Urinary bladder (tissue), 4 donors: ENCODE results near the gene PIGT. TPM values are rescaled to one million over a fixed set of nuclear protein-coding genes. Genes with fewer than 3 reads are reported as not detected.
A peak's percentile ranks its signal among the peaks of the same experiment; 100 is the strongest.

ENCODE experiments used
- DNase-seq: peaks from one replicate; pipeline ENCODE4 v3.0.0-alpha.2; 2015; ENCODE audit errors: extremely low spot score
- H3K27ac ChIP-seq: one replicate; pipeline ENCODE4 v1.5.1; 2013; ENCODE audit warnings: low read depth, mild to moderate bottlenecking, moderate library complexity
- H3K36me3 ChIP-seq: one replicate; pipeline ENCODE4 v1.6.1; 2013; ENCODE audit warnings: mild to moderate bottlenecking, moderate library complexity; ENCODE audit not compliant: insufficient read depth
- H3K4me1 ChIP-seq: one replicate; pipeline ENCODE4 v1.6.1; 2013; ENCODE audit warnings: mild to moderate bottlenecking, moderate library complexity; ENCODE audit not compliant: insufficient read depth
- H3K4me3 ChIP-seq: one replicate; pipeline ENCODE4 v1.5.1; 2013; ENCODE audit warnings: low read depth, low read length
- WGBS: extraction: QIAGEN DNeasy Blood & Tissue Kit; methylation state at CpG from one replicate; pipeline ENCODE4 v1.1.7; 2013; 5-methylcytosine and 5-hydroxymethylcytosine counted together
- polyA plus RNA-seq: library from polyadenylated mRNA; stranded (reverse); fragments of 200-250 nt; gene quantifications from one replicate; pipeline ENCODE4 v1.2.3, GENCODE V29; 2013
- total RNA-seq: library from RNA; depleted of rRNA; stranded (reverse); fragments of >200 nt; gene quantifications from one replicate; pipeline ENCODE4 v1.2.3, GENCODE V29; 2014
- donor health status: healthy with polysubstance abuse.
- donor health status: healthy.

Gene PIGT
- total and polyA plus RNA-seq, 2 donors: 30.5 to 121 TPM

DNA sequence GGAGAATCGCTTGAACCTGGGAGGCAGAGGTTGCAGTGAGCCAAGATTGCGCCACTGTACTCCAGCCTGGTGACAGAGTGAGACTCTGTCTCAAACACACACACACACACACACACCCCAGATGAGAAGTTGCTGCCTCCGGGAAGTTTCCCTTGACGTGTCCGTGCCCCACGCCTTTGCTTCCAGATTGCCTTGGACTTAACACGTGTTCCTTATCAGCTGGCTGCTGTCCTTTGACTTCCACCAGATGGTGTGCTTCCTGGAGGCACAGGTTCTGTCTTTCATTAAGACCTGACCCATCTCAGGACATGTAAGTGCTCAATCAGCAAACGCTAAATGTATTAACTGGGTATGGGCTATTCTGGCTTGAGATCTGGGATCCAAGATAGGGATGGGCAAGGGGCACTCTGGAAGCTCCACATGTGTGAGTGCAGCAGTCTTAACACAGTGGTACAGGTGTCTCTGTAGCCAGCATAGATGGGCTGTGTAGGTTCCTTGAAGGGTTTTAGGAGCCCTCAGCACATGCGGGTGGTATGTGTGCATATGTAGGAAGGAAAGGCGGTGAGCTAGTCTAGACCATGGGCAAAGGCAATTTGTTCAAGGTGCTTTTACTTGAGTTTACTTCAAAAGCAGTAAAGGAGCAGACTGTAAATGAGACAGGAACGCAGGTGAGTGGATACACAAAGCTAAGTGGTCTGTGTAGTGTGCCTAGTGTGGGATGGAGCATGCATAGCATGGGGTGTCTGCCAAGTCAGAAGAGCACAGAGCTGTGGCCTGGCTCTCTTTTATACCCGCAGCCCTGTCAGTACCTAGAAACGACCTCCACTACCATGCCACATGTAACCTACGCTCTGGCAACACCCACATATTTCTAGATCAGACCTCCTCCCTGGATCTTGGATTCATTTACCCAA, 11.6 kb downstream of the PIGT start:
- Histone ChIP-seq H3K27ac (no peak overlapping the region), H3K36me3 (peaks cover 2% of the 10 kb centered on the region), H3K4me1 (no peaks in the 10 kb centered on the region), H3K4me3 (no peak overlapping the region)
- WGBS: 73% methylated on average over 14 of the region's 14 CpGs
- no peak for DNase-seq

DNA sequence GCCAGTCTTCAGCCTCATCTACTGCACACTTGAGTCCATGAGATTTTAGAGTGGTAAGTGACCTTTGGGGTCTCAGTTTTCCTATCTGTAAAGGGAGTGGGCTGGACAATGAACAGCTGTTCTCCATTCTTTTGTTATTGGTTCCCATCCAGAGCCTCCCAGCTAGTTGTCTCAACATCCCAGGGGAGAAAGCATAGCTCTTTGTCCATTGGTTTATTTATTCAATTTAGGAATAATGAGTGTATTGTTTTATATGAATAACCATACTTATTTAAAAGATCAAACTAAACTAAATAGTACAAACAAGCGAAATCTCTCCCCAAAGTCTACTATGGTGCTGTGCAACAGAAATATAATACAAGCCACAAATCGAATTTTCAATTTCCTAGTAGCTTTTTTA, 13.7 kb downstream of the PIGT start:
- WGBS: 69% methylated on average over 2 of the region's 2 CpGs
- H3K36me3 ChIP-seq: no peaks in the 10 kb centered on the region
- H3K4me1 ChIP-seq: no peaks in the 10 kb centered on the region
- H3K27ac ChIP-seq: no peak overlapping the region
- no peak for DNase-seq
- H3K4me3 ChIP-seq: no peak overlapping the region

DNA sequence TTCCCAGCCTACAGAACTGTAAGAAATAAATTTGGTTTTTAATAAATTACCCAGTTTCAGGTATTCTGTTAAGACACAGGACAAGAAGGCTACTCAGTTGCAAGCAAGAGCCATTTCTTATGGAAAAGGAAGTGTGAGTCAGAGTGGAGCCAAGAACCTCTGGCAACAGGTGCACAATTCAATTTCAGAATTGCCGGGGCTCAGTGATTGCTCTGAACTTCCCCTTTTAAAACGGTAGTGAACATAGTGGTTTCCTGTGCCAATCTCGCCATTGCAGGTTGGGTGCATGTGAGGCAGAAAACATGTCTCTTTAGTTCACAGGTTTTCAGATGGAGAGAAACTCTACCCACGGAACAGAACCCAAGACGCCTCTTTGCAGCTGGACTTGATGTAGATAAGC, 16.4 kb downstream of the PIGT start:
- H3K27ac ChIP-seq: no peak overlapping the region
- 82% methylated on average over 5 of the region's 5 CpGs for WGBS
- no peaks in the 10 kb centered on the region for H3K4me1 ChIP-seq
- H3K36me3 ChIP-seq: no peaks in the 10 kb centered on the region
- DNase-seq: no peak
- H3K4me3 ChIP-seq: no peak overlapping the region

DNA sequence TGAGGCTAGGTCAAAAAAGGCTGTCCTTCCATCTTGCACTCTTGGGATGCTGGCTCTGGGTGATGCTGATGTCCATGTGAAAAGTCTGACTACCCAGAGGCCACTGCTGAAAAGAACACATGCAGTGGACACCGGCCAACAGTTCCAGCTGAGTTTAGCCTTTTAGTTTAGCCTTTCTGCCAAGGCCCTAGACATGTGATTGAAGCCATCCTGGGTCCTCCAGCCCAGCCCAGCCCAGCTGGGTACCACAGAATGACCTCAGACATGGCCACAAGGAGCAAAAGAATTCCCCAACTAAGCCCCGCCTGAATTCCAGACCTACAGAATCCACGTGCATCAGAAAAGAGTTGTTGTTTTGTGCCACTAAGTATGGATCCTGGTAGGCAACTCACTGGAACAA, 17.4 kb downstream of the PIGT start:
- no peaks in the 10 kb centered on the region for H3K36me3 ChIP-seq
- no peak overlapping the region for H3K4me3 ChIP-seq
- 38% methylated on average over 3 of the region's 3 CpGs for WGBS
- no peak for DNase-seq
- H3K4me1 ChIP-seq: no peaks in the 10 kb centered on the region
- no peak overlapping the region for H3K27ac ChIP-seq

DNA sequence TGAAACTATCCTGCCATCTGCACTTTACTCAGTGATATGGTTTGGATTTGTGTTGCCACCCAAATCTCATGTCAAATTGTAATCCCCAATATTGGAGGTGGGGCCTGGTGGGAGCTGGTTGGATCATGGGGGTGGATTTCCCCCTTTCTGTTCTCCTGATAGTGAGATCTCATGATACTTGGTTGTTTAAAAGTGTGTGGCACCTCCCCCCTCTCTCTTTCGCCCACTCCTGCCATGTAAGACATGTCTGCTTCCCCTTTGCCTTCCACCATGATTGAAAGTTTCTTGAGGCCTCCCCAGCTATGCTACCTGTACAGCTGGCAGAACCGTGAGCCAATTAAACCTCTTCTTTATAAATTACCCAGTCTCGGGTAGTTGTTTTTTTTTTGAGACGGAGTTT, 18.0 kb downstream of the PIGT start:
- 95% methylated on average over 4 of the region's 4 CpGs for WGBS
- H3K4me1 ChIP-seq: no peaks in the 10 kb centered on the region
- no peak overlapping the region for H3K4me3 ChIP-seq
- H3K27ac ChIP-seq: no peak overlapping the region
- no peaks in the 10 kb centered on the region for H3K36me3 ChIP-seq
- DNase-seq: no peak

DNA sequence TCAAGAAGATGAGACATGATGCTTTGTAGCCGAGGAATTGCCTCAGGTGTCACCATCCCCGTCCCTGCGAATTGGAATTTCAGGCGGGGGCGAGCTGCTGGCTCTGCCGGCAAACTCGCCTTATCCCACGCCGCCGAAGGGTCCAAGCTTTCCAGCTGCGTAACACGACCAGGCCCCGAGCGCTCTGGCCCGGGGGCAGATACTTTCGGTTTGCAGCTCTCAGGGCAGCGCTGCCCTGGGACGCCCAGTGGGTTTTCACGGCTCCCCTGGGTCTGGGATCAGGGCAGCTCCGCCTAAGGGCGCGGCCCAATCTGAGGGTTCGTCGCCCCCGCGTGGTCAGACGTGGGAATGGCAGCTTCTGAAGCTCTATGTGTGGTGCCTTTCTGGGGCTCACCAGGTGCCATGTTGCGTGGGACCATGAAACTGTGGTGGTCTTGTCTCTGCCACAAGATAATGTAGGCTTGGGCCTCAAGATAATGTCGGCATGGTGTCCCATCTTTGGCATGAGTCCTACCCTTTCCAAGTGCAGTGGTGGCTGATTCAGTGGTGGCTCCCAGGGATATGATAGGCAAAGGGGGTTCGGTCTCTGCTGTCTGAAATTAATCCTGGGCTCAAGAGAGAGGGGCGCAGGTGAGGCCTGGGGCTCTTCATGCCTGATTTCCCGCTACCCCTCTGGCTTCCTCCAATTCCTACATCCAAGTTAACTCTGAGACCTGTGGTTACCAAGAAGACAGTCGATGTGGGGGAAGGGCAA, 21.0 kb downstream of the PIGT start:
- WGBS: 10% methylated on average over 33 of the region's 33 CpGs

DNA sequence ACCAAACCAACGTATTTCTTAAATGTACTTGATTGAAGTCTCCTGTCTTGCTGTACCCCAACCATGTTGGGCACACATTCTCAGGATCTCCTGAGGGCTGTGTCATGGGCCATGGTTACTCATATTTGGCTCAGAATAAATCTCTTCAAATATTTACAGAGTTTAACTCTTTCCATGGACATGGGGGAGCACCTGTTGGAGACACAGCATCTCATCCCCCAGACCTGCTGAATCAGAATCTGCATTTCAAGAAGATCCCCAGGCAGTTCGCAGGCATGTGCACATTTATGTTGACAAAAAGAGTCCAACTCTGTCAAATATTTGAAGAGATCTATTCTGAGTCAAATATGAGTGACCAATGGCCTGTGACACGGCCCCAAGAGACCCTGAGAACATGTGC, 24.5 kb downstream of the PIGT start:
- Histone ChIP-seq H3K36me3 (no peaks in the 10 kb centered on the region), H3K4me1 (no peaks in the 10 kb centered on the region), H3K27ac (no peak overlapping the region), H3K4me3 (no peak overlapping the region)
- DNase-seq: no peak
- 89% methylated on average over 3 of the region's 3 CpGs for WGBS

More for the DNA sequence above, 21.0 kb downstream of the PIGT start:
- H3K27ac ChIP-seq: peak overlapping the region; percentile 32
- H3K4me3 ChIP-seq: peak overlapping the region; percentile 45
- H3K4me1 ChIP-seq: no peaks in the 10 kb centered on the region
- peak; percentile 45 for DNase-seq
- H3K36me3 ChIP-seq: no peaks in the 10 kb centered on the region

DNA sequence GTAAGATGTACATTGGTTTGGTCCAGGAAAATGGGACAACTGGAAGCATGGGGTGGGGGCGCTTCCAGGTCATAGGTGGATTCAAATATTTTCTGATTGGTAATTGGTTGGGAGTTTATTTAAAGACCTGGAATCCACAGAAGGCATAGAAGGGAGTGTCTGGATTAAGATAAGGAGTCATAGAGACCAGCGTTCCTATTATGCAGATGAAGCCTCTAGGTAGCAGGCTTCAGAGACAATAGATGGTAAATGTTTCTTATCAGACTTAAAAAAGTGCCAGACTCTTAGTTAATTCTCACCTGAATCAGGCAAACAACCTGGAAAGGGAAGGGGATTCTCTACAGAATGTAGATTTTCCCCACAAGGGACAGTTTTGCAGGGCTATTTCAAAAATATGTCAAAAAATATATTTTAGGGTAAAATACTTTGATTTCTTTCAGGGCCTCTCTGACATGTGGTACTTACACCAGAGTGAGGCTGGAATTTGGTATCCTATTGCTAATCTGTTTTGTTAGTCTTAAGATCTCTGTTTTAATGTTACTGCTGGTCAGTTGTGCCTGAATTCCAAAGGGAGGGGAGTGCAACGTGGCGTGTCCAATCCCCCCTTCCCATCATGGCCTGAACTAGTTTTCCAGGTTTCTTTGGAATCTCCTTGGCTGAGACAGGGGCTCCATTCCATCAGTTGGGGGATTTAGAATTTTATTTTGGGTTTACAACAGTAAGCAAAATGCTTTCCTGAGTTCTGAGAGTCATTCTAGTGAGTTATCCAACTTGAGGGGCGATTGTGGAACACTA, 25.1 kb downstream of the PIGT start:
- DNase-seq: no peak
- no peak overlapping the region for H3K4me3 ChIP-seq
- no peaks in the 10 kb centered on the region for H3K36me3 ChIP-seq
- H3K4me1 ChIP-seq: no peaks in the 10 kb centered on the region
- 57% methylated on average over 5 of the region's 5 CpGs for WGBS
- H3K27ac ChIP-seq: no peak overlapping the region

DNA sequence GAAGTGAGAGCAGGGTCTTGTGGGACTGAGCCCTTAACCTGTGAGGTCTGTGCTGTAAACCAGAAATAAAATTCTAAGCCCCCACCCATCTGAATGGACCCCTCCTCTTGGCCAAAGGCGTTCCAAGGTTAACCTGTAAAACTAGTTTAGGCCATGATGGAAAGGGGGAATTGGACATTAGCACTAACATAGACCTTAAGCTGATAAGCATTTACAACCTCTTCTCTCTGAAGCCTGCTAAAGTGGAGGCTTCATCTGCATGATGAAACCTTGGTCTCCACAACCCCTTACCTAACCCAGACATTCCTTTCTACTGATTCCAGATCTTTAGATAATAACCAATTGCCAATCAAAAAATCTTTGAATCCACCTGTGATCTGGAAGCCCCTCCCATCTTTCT, 25.8 kb downstream of the PIGT start:
- no peak for DNase-seq
- H3K4me1 ChIP-seq: no peaks in the 10 kb centered on the region
- H3K4me3 ChIP-seq: no peak overlapping the region
- no peaks in the 10 kb centered on the region for H3K36me3 ChIP-seq
- no peak overlapping the region for H3K27ac ChIP-seq
- WGBS: 62% methylated on average over 1 of the region's 1 CpG

DNA sequence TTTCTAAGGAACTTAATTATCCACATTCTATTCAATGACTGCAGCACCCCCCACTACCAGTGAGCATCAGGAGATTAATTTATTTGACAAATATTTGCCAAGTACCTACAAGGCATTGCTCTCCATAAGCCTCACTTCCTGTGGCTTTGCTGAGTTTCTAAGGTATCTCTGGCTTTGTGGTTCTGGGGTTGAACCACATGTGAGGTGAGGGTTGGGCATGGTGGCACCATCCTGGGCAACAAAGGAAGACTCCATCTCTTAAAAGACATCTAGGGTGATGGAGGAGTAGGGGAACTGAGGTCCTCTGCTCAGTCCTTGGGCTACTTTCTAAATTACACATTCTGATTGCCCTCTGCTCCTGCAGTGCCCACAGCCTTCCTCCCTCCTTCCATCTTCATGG, 28.1 kb downstream of the PIGT start:
- H3K36me3 ChIP-seq: no peaks in the 10 kb centered on the region
- H3K4me3 ChIP-seq: no peak overlapping the region
- no peak overlapping the region for H3K27ac ChIP-seq
- DNase-seq: no peak
- no peaks in the 10 kb centered on the region for H3K4me1 ChIP-seq

DNA sequence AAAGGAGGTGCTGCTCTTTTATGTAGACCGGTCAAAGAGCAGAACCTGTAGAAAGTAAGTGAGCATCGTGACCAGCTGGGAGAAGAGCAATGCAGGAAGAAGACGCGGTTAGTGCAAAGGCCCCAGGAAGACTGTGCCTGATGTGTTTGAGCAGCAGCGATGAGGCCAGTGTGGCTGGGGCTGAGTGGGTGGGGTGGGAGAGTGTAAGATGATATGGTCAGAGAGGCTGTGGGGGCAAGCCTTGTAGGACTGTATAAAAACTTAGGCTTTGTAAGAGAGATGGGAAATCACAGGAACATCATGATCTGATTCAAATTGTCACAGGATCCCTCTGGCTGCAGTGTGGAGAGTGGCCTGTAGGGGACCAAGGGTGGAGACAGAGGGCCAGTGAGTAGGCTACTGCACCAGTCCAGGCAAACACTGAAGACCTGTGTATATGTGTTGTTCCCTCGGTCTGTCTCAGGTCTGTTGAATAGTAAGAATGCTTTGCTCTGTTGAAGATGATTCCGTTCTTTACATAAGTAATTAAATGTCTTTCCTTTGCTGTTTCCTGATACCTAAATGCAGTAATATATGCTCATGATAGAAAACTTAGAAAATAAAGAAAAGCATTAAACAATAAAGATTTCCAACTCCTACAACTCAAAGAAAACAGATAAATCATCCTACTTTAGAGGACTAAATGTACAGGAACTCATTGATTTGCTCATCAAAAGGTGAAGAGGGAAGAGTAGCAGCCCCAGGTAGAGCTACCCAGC, 30.0 kb downstream of the PIGT start:
- WGBS: 70% methylated on average over 7 of the region's 7 CpGs
- Histone ChIP-seq H3K27ac (no peak overlapping the region), H3K36me3 (no peaks in the 10 kb centered on the region), H3K4me3 (no peak overlapping the region), H3K4me1 (no peaks in the 10 kb centered on the region)
- no peak for DNase-seq

DNA sequence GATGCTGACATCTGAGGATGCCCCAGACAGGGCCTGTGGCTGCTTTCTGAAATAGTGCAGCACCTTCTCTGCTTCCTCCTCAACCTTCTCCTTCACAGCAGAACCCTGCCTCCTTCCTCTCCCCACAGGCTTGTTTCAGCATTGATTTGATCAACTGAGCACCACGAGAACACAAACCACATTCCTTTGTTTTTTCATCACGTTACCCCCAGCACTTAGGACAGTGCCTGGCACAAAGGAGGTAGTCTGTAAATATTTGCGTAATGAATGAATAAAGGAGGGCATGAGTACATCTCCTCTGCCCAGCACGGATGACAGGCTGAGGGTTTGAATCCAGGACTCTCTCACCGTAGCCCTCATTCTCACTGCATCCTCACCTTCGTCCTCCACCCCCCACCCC, 32.3 kb downstream of the PIGT start:
- Histone ChIP-seq H3K36me3 (no peaks in the 10 kb centered on the region), H3K27ac (no peak overlapping the region), H3K4me3 (no peak overlapping the region), H3K4me1 (no peaks in the 10 kb centered on the region)
- no peak for DNase-seq
- WGBS: 50% methylated on average over 6 of the region's 6 CpGs

DNA sequence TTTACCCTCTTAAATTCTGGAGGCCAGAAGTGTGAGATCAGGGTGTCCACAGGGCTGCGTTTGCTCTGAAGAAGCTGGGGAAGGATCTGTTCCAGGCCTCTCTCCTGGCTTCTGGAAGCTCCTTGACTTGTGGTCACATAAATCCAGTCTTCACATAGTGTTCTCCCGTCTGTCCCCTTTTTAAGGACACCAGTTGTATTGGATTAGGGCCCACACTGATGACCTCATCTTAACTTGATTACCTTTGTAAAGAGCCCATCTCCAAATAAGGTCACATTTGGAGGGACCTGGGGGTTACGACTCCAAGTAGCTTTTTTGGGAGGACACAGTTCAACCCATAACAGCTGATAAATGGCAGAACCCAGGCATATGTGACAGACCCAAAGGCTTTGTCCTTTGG, 33.6 kb downstream of the PIGT start:
- Histone ChIP-seq H3K4me3 (no peak overlapping the region), H3K36me3 (no peaks in the 10 kb centered on the region), H3K4me1 (no peaks in the 10 kb centered on the region), H3K27ac (no peak overlapping the region)
- 42% methylated on average over 3 of the region's 3 CpGs for WGBS
- no peak for DNase-seq
